GM12801 (cell line): ENCODE measurements around the gene IKZF3.

Experiments used
- TF ChIP-seq, protein P1 (sequence below): IDR thresholded peaks from one replicate; pipeline ENCODE4 v1.5.1; 2011; ENCODE audit warnings: control low read depth; ENCODE audit not compliant: insufficient read length; ENCODE audit errors: extremely low read depth

IKZF3 gene

DNA sequence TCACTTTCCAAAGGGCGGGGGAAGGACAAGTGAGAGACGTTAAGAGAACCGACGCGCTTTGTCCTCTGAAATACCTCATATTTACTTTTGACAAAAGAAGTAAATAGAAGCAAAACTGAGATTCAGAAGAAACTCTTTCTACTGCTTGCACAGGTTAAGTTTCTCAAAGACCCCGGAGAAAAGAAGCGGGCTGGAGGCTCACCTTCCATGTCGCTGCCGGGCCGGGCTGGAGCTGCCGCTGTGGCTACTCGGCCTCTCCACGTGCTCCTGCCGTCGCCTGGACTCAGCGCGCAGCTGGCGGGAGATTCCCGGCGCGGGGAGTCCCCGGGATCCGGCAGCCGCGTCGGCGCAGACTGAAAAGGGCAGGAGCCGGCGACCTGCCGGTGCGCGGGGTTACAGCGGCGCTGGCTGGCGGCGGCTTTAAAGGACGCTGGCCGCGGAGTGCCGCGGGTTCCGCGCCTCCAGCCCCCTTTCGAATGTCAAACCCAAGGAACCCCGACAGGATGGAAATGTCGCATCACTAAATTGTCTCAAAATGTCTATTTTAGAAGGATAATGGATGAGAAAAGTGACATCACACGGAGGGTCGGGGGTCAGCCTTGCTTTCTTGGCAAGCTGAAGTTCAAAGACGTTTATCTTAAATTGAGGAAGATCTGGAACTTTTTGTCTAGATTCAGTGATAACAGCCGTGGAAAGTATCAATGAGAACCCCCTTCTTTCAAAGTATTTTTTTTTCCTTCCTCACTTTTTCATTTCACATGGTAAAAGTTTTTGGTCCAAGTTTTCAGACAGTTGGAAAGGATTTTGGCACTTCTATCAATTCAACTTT lies at the start of gene IKZF3:
Gene IKZF3 (minus strand): TSS at position 395 of the 829 bp plus-strand sequence. CDS start 186 bp downstream, at position 209.
- TF ChIP-seq, protein P1, sequence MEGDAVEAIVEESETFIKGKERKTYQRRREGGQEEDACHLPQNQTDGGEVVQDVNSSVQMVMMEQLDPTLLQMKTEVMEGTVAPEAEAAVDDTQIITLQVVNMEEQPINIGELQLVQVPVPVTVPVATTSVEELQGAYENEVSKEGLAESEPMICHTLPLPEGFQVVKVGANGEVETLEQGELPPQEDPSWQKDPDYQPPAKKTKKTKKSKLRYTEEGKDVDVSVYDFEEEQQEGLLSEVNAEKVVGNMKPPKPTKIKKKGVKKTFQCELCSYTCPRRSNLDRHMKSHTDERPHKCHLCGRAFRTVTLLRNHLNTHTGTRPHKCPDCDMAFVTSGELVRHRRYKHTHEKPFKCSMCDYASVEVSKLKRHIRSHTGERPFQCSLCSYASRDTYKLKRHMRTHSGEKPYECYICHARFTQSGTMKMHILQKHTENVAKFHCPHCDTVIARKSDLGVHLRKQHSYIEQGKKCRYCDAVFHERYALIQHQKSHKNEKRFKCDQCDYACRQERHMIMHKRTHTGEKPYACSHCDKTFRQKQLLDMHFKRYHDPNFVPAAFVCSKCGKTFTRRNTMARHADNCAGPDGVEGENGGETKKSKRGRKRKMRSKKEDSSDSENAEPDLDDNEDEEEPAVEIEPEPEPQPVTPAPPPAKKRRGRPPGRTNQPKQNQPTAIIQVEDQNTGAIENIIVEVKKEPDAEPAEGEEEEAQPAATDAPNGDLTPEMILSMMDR: no peak

DNA sequence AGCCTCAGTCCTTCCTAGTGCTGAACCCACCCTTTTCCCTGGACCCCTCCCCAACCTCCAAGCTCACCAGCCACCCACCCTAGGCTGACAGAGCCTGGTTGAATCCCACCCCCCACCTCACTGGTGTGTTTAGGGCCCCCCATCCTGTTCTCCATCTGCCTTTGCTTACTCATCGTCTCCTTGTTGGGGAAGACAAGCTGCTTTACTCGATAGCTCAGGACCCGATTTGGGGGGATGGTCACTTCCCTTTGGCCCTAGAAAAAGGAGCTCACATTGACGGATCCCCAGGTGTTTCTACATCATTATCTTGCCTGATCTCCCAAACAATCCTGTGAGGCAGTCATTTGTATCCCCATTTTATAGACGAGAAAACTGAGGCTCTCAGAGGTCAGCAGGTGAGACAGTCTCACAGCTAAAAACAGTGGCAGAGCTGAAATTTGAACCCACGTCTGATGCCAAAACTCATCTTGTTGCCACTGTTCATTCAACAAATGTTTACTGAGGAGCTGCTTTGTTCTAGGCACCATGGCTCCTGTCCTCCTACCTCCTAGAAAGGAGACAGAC lies 44.8 kb upstream of the IKZF3 start:
- TF ChIP-seq, protein P1: no peak

DNA sequence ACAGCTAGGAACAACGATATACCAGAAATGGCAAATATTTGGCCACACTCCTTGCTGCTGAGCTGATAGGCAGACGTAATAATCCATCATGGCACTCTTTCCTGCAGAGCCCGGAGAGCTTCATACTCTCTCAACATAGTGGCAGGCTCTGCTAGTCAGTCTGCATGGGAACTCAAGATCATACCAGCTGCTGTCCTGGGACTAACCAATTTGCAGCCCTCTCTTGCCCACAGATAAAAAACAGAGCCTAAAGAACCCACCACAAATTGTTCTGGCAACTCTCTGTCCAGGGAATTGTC lies 40.8 kb upstream of the IKZF3 start:
- TF ChIP-seq, protein P1: no peak

DNA sequence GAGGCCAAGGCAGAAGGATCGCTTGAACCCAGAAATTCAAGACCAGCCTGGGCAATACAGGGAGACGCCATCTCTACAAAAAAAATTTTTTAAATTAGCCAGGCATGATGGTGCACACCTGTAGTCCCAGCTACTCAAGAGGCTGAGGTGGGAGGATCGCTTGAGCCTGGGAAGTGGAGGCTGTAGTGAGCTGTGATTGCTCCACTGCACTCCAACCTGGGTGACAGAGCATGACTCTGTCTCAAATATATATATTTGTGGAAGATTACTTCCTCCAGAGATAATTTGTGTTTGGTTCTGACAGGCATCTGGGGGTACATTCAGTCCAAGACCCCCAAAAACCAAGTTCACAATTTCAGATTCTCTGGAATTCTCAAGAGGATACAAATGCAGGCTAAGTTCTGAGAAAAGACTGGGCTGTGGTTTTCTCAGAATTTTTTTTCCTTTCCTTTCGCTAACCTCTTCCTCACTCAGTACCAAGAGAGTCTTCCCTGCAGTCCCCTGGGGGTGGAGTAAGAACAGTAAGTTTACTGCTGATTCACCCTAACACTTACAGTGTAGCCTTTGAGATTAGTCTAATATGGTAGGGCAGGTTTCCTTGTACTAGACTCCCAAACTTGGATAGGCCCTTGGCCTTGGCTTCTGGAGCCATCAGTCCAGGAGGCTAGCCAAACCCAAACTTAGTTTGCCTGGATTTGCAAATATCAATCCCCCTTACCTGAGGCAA lies 39.2 kb upstream of the IKZF3 start:
- TF ChIP-seq, protein P1: no peak

DNA sequence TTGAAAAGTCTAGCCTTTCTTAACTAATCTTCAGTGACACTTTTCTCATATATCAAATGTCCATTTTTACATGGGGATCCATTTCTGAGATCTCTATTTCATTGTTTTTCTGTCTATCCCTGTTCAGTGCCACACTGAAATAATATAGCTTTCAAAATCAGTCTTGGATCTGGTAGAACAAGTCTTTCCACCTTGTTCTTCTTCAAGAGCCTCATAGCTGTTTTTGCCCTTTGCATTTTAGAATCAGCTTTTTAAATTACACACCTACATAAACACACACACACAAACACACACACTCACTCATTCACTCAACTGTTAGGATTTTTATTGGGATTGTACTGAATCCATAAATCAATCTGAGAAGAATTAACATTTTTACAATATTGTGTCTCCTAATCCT lies 35.1 kb upstream of the IKZF3 start:
- TF ChIP-seq, protein P1: no peak

DNA sequence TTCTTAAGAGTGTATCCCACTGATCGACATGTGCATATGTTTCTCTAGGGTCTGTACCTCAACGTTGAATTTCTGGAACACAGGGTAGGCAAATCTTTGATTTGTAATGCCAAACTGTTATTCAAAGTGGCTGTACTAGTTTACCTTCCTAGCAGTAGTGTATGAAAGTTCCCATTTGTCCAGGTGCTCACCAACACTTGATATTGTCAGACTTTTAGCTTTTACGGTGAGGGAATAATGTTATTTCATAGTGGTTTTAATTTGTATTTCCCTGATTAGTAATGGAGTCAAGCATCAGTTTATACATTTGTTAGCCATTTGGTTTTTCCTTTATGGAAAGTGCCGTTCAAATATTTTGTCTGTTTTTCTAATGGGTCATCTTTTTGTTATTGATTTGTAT lies 34.0 kb upstream of the IKZF3 start:
- TF ChIP-seq, protein P1: no peak

DNA sequence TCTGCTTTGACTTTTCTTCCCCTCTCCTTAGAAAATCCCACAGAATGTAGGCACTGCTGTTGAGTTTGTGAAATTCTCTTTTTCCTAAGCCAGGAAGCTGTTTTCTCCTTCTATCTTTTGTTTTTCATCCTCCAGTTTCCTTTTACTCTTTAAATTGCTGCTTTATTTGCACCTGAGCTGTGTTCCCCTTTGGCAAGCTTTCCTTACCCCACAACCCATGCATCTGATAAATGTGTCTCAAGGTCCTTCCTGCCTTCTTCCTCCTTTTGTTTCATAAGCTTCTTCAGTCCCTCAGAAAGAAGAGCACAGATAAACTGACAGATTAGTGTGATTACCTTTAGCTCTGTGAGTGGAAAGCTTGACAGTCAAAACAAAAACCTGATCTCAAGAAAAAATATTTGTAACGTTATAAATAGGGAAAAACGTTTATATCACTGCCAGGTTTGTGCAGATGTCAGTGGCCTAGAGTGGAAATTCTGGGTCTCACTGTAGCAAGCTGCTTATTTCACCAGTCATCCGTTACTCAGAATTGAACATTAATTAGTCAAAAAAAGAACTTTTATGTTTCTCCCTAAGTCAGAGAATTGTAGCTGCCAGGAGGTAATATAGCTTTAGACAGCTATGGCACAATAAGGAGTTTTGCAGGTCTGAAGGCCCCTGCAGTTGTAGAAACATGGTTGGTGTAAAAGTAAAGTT lies 30.7 kb upstream of the IKZF3 start:
- TF ChIP-seq, protein P1: no peak
